PC-9 (cell line): ENCODE data around the gene CNTN4. TPM values are rescaled to one million over a fixed set of nuclear protein-coding genes. Genes with fewer than 3 reads are reported as not detected.

ENCODE experiments used
- BruUV-seq: library from RNA; stranded (reverse); fragments of 400-500 nt; replicated peaks from 2 replicates; lab custom pipeline; 2021; lab: Mats Ljungman, UMichigan
- CTCF ChIA-PET: fragments of 300-600 bp; sonication (Branson Sonifier 250); formaldehyde crosslinking; loops from one replicate; lab custom pipeline; 2022; ENCODE audit warnings: antibody characterized with exemption; lab: Charles Lee
- POLR2A ChIA-PET: fragments of 300-600 bp; sonication (Branson Sonifier 250); formaldehyde crosslinking; loops from one replicate; lab custom pipeline; 2022; ENCODE audit warnings: antibody characterized with exemption; ENCODE audit not compliant: unreplicated experiment; lab: Charles Lee
- DNase-seq, 2 experiments: peaks; one replicate each; pipeline versions ENCODE4 v3.0.0 to v3.0.0-alpha.2; 2015 to 2022; ENCODE audit warnings: mixed read lengths in 1 of 2
- H2AFZ ChIP-seq: fragments of 200-600 bp; sonication (generic); 2 replicates; pipeline ENCODE4 v1.8.1; 2017; ENCODE audit warnings: antibody characterized with exemption
- H3F3A ChIP-seq: fragments of 200-600 bp; sonication (generic); 2 replicates; pipeline ENCODE4 v1.8.1; 2017; ENCODE audit warnings: antibody characterized with exemption, mild to moderate bottlenecking, low read depth; ENCODE audit not compliant: insufficient read depth
- H3K27ac ChIP-seq: fragments of 200-600 bp; sonication (generic); 2 replicates; pipeline ENCODE4 v1.6.1; 2016; ENCODE audit warnings: mixed run types
- H3K27me3 ChIP-seq: fragments of 200-600 bp; sonication (generic); 2 replicates; pipeline ENCODE4 v1.6.1; 2016; ENCODE audit warnings: low read depth, mixed run types; ENCODE audit not compliant: insufficient read depth
- H3K36me3 ChIP-seq: fragments of 200-600 bp; sonication (generic); 2 replicates; pipeline ENCODE4 v1.6.1; 2016; ENCODE audit warnings: low read depth, mixed run types
- H3K4me1 ChIP-seq: fragments of 200-600 bp; sonication (generic); replicated peaks from 2 replicates; pipeline ENCODE4 v1.6.1; 2016; ENCODE audit warnings: mixed run types; ENCODE audit not compliant: insufficient read depth
- H3K4me2 ChIP-seq: fragments of 200-600 bp; sonication (generic); 2 replicates; pipeline ENCODE4 v1.6.1; 2017; ENCODE audit warnings: mixed run types
- H3K4me3 ChIP-seq: fragments of 200-600 bp; sonication (generic); 2 replicates; pipeline ENCODE4 v1.6.1; 2016; ENCODE audit warnings: mixed run types
- H3K79me2 ChIP-seq: fragments of 200-600 bp; sonication (generic); 2 replicates; pipeline ENCODE4 v1.6.1; 2017; ENCODE audit warnings: low read depth, mixed run types
- H3K9me2 ChIP-seq: fragments of 200-600 bp; sonication (generic); 2 replicates; pipeline ENCODE4 v1.8.1; 2017; ENCODE audit warnings: mild to moderate bottlenecking; ENCODE audit not compliant: insufficient read depth
- H3K9me3 ChIP-seq: fragments of 200-600 bp; sonication (generic); 2 replicates; pipeline ENCODE4 v1.8.1; 2016; ENCODE audit warnings: low read depth; ENCODE audit not compliant: insufficient read depth
- H4K20me1 ChIP-seq: fragments of 200-600 bp; sonication (generic); 2 replicates; pipeline ENCODE4 v1.8.1; 2017; ENCODE audit not compliant: insufficient read depth
- EZH2 ChIP-seq: fragments of 200-600 bp; sonication (generic); IDR thresholded peaks from 2 replicates; pipeline ENCODE4 v1.8.0; 2017; ENCODE audit warnings: antibody characterized with exemption, low read depth
- intact Hi-C: fragments of 100-400 bp; cut with micrococcal nuclease; formaldehyde crosslinking; loops from one replicate; pipeline ENCODE4 v1.10.0; 2022; ENCODE audit not compliant: unreplicated experiment
- total RNA-seq: library from RNA; stranded (reverse); gene quantifications from 2 replicates; pipeline ENCODE4 v1.2.3, GENCODE V29; 2021
- TF ChIP-seq, protein P1 (sequence below): fragments of 200-600 bp; sonication (generic); conservative IDR thresholded peaks from 2 replicates; pipeline ENCODE4 v1.6.1; 2017; ENCODE audit warnings: mixed run types, antibody characterized with exemption, mild to moderate bottlenecking, moderate library complexity

Gene CNTN4
- total RNA-seq, 1 experiment from 2014 or later = not detected

DNA sequence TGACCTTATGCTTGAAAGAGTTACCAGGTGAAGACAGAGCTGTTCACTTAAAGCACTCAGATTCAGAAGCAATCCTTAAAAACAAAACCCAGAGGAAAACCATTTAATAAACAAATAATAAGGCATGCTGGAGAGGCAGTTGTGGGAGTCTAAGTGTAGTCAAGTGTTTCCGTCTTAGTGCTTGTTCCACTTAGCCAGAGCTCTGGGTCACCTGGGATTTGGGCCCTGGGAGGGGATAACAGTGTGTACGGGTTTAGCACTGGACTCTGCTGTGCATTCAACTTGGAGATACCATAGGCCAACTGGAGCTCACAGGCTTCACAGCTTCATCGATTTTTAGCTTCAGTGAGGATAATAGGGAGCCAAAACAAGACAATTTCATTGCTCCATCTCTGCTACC lies 444.6 kb downstream of the CNTN4 start:
- H3K9me3 ChIP-seq = no peaks in the 10 kb centered on the region
- TF ChIP-seq, protein P1, sequence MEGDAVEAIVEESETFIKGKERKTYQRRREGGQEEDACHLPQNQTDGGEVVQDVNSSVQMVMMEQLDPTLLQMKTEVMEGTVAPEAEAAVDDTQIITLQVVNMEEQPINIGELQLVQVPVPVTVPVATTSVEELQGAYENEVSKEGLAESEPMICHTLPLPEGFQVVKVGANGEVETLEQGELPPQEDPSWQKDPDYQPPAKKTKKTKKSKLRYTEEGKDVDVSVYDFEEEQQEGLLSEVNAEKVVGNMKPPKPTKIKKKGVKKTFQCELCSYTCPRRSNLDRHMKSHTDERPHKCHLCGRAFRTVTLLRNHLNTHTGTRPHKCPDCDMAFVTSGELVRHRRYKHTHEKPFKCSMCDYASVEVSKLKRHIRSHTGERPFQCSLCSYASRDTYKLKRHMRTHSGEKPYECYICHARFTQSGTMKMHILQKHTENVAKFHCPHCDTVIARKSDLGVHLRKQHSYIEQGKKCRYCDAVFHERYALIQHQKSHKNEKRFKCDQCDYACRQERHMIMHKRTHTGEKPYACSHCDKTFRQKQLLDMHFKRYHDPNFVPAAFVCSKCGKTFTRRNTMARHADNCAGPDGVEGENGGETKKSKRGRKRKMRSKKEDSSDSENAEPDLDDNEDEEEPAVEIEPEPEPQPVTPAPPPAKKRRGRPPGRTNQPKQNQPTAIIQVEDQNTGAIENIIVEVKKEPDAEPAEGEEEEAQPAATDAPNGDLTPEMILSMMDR = no peak
- H3F3A ChIP-seq = no peaks in the 10 kb centered on the region
- H3K4me1 ChIP-seq = no peaks in the 10 kb centered on the region
- no peaks in the 10 kb centered on the region for H3K36me3 ChIP-seq
- no peaks in the 10 kb centered on the region for H4K20me1 ChIP-seq
- no peak overlapping the region for H3K27ac ChIP-seq
- intact Hi-C loops = no loop called here
- no peak overlapping the region for H2AFZ ChIP-seq
- H3K4me3 ChIP-seq = no peak overlapping the region
- no peaks in the 10 kb centered on the region for H3K27me3 ChIP-seq
- ChIA-PET POLR2A (no interaction called here), CTCF (no interaction called here)
- H3K9me2 ChIP-seq = no peaks in the 10 kb centered on the region
- no peak for DNase-seq
- no TSS peak for BruUV-seq
- H3K79me2 ChIP-seq = no peaks in the 10 kb centered on the region
- H3K4me2 ChIP-seq = no peak overlapping the region

- no peak for DNase-seq
- no peak overlapping the region for H3K4me2 ChIP-seq
- intact Hi-C loops = no loop called here
- no peaks in the 10 kb centered on the region for H3F3A ChIP-seq
- BruUV-seq = no TSS peak
- POLR2A ChIA-PET = no interaction called here
- H3K4me3 ChIP-seq = no peak overlapping the region
- no peaks in the 10 kb centered on the region for H3K9me3 ChIP-seq
- H3K36me3 ChIP-seq = no peaks in the 10 kb centered on the region
- no peaks in the 10 kb centered on the region for H3K27me3 ChIP-seq
- H3K79me2 ChIP-seq = no peaks in the 10 kb centered on the region
- H3K27ac ChIP-seq = no peak overlapping the region
- TF ChIP-seq, protein P1 = no peak
- no peak for TF ChIP-seq EZH2
- H2AFZ ChIP-seq = no peak overlapping the region
- CTCF ChIA-PET = no interaction called here
- H3K9me2 ChIP-seq = no peaks in the 10 kb centered on the region
- H3K4me1 ChIP-seq = no peaks in the 10 kb centered on the region
- no peaks in the 10 kb centered on the region for H4K20me1 ChIP-seq
These were observed 445.5 kb downstream of the CNTN4 start for GRCh38 chr3:2544212-2544611.

- no peaks in the 10 kb centered on the region for H3K9me3 ChIP-seq
- H3K4me3 ChIP-seq = no peak overlapping the region
- H3K36me3 ChIP-seq = no peaks in the 10 kb centered on the region
- intact Hi-C loops = no loop called here
- no peak overlapping the region for H3K27ac ChIP-seq
- no peak overlapping the region for H3K4me2 ChIP-seq
- H3F3A ChIP-seq = no peaks in the 10 kb centered on the region
- no TSS peak for BruUV-seq
- ChIA-PET POLR2A (no interaction called here), CTCF (interaction anchor here (0.7 kb wide), 1 partner anchor 11 kb away, joined by 3 read pairs; no protein-coding TSS in a partner anchor)
- no peaks in the 10 kb centered on the region for H4K20me1 ChIP-seq
- no peak overlapping the region for H2AFZ ChIP-seq
- no peak for DNase-seq
- H3K9me2 ChIP-seq = no peaks in the 10 kb centered on the region
- no peaks in the 10 kb centered on the region for H3K4me1 ChIP-seq
- no peaks in the 10 kb centered on the region for H3K79me2 ChIP-seq
- H3K27me3 ChIP-seq = no peaks in the 10 kb centered on the region
- TF ChIP-seq EZH2 = no peak
- TF ChIP-seq, protein P1 = no peak
These were observed 446.1 kb downstream of the CNTN4 start for GRCh38 chr3:2544718-2545117.
